Peyer's patch (tissue), 4 donors: Measurements from ENCODE around the gene WRAP73.

Experiments used
- CTCF ChIP-seq, 6 experiments: fragments of 450-650 bp in 4 of 6; fragments of 200-600 bp in 2 of 6; sonication (generic) in 1 of 6; IDR thresholded peaks; one replicate each; pipeline ENCODE4 v1.5.1; 2017 to 2019; ENCODE audit warnings: antibody characterized with exemption in 6 of 6, mild to moderate bottlenecking in 3 of 6, moderate library complexity in 1 of 6
- POLR2A ChIP-seq, 2 donors: fragments of 450-650 bp; IDR thresholded peaks; one replicate each; pipeline ENCODE4 v1.5.1; 2017; ENCODE audit warnings: antibody characterized with exemption in 2 of 2, mild to moderate bottlenecking in 2 of 2, moderate library complexity in 2 of 2

GRCh38 chr1:3661631-3662030 lies 11.7 kb upstream of the WRAP73 start:
- no peak for TF ChIP-seq CTCF (IDR thresholded peaks at IDR 0.05)
- no peak for TF ChIP-seq POLR2A (IDR thresholded peaks at IDR 0.05)
